Measurements from ENCODE around the gene MDM4.

The MDM4 gene, protein sequence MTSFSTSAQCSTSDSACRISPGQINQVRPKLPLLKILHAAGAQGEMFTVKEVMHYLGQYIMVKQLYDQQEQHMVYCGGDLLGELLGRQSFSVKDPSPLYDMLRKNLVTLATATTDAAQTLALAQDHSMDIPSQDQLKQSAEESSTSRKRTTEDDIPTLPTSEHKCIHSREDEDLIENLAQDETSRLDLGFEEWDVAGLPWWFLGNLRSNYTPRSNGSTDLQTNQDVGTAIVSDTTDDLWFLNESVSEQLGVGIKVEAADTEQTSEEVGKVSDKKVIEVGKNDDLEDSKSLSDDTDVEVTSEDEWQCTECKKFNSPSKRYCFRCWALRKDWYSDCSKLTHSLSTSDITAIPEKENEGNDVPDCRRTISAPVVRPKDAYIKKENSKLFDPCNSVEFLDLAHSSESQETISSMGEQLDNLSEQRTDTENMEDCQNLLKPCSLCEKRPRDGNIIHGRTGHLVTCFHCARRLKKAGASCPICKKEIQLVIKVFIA

DNA sequence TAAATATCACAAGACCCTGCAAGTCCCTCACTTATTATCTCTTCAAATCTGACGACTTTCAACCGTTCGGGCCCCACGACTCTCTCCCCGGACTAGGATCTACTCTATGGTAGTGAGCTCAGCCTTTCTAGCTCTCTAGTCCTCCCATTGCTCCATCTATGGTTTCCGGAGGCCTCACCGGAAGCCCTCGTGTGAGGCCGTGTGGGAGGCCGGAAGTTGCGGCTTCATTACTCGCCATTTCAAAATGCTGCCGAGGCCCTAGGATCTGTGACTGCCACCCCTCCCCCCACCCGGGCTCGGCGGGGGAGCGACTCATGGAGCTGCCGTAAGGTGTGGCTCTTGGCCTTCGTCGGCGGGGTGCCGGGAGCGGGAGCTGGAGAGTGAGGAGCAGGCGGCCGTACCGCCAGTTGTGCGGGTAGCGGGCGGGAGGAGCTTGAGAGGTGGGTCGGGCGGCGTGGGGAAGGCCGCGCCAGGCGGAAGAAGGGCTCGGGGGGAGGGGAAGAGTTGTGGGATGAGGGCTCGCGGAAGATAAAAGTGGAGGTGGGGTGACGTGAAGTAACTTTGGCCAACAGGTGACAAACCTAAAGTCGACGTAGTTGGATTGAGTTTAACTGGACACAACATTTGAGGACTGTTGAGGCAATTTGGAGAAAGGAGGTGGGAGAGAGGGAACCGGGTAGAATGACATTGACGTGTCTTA is at the start of gene MDM4:
Gene MDM4 (plus strand): TSS at position 227 of the 700 bp plus-strand sequence. CDS start 9,113 bp downstream, outside the sequence.
- 0 out of 2 replicates have a peak, but pooled peaks cover 3% of the 10 kb centered on the region for H3K36me3 ChIP-seq (replicated peaks; ENCODE audit: insufficient read depth, low read length)
- H3K4me1 ChIP-seq (ENCODE audit: low read length), result peaks cover 38% of the 10 kb centered on the region
- peak within 1 kb of the TSS; percentile 98 for H3K27ac ChIP-seq (ENCODE audit: low read length)
- H3K9me3 ChIP-seq (replicated peaks; ENCODE audit: insufficient read depth, low read length), result no peaks in the 10 kb centered on the region
- no peaks in the 10 kb centered on the region for H3K27me3 ChIP-seq (replicated peaks; ENCODE audit: insufficient read depth, low read length)
- H3K79me2 ChIP-seq (ENCODE audit: low read length), result peaks cover 46% of the 10 kb centered on the region
- peak; percentile 100 for DNase-seq
- peak within 1 kb of the TSS; percentile 61 for H3K4me2 ChIP-seq (ENCODE audit: low read depth, low read length)
- no peak for TF ChIP-seq EZH2phosphoT487 (IDR thresholded peaks at IDR 0.05; ENCODE audit: low read length)
- TF ChIP-seq, protein P1, sequence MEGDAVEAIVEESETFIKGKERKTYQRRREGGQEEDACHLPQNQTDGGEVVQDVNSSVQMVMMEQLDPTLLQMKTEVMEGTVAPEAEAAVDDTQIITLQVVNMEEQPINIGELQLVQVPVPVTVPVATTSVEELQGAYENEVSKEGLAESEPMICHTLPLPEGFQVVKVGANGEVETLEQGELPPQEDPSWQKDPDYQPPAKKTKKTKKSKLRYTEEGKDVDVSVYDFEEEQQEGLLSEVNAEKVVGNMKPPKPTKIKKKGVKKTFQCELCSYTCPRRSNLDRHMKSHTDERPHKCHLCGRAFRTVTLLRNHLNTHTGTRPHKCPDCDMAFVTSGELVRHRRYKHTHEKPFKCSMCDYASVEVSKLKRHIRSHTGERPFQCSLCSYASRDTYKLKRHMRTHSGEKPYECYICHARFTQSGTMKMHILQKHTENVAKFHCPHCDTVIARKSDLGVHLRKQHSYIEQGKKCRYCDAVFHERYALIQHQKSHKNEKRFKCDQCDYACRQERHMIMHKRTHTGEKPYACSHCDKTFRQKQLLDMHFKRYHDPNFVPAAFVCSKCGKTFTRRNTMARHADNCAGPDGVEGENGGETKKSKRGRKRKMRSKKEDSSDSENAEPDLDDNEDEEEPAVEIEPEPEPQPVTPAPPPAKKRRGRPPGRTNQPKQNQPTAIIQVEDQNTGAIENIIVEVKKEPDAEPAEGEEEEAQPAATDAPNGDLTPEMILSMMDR (IDR thresholded peaks at IDR 0.05; ENCODE audit: low read length), result no peak
- no peaks in the 10 kb centered on the region for H4K20me1 ChIP-seq (ENCODE audit: insufficient read depth, low read length)
- peak within 1 kb of the TSS; percentile 54 for H2AFZ ChIP-seq (ENCODE audit: low read length)
- no peaks in the 10 kb centered on the region for H3K9me2 ChIP-seq (replicated peaks; ENCODE audit: insufficient read depth, low read length)
- peaks cover 82% of the 10 kb centered on the region for H3F3A ChIP-seq (ENCODE audit: insufficient read depth, low read length)
- peak within 1 kb of the TSS; percentile 87 for H3K4me3 ChIP-seq (ENCODE audit: low read length)
- peak within 1 kb of the TSS; percentile 98 for H3K9ac ChIP-seq (ENCODE audit: low read length)

DNA sequence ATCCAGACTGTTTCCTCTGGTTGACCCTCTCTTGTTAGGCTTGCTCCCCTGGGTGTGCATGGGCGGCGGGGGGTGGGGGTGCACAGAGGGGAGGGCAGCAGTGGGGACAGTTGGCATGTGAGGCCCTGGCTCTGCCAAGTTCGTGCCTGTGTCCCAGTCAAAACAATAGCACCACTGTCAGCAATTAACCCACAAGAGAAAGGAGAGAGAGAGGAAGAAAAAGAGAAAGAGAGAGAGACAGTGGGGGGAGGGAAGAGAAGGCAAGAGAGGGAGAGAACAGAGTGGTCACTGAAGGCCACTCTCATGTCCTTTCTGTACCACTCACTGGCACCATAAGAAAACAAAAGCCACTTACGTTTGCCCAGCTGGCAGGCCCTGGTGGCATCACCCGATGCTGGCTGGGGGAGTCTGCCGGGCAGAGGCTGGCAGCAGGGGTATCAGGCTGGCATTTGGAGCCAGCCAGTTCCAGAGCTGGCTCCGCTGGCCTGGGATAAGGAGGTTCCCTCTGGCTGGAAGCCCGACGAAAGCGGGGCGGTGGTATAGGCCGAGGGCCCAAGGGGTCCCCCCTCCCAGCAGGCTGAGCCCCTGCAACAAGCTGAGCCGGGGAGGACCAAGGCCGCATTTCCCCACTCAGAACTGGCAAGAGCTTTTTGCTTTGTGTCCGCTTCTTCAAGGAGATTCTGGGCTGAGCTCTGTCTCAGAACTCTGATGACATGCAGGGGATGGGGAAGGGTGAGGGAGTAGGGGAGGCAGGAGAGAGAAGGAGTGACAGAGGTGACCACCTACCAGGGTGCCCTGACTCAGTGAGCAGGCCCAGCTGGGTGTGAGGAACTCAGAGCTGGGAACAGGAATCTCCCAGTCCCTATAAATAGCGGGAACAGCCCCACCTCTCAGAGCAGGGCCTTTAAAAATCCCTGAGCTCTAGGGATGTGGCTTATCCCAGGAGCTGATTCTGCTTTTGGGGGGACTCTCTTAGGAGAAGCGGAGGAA is 49.5 kb upstream of the MDM4 start:
- H3F3A ChIP-seq (ENCODE audit: insufficient read depth, low read length), result no peaks in the 10 kb centered on the region
- H3K4me1 ChIP-seq (ENCODE audit: low read length), result no peaks in the 10 kb centered on the region
- H4K20me1 ChIP-seq (ENCODE audit: insufficient read depth, low read length), result no peaks in the 10 kb centered on the region
- no peak overlapping the region for H3K27ac ChIP-seq (ENCODE audit: low read length)
- H3K4me3 ChIP-seq (ENCODE audit: low read length), result no peak overlapping the region
- H3K27me3 ChIP-seq (replicated peaks; ENCODE audit: insufficient read depth, low read length), result no peaks in the 10 kb centered on the region
- DNase-seq, result no peak
- H3K4me2 ChIP-seq (ENCODE audit: low read depth, low read length), result no peak overlapping the region
- H3K9me3 ChIP-seq (replicated peaks; ENCODE audit: insufficient read depth, low read length), result no peaks in the 10 kb centered on the region
- H3K79me2 ChIP-seq (ENCODE audit: low read length), result no peaks in the 10 kb centered on the region
- no peak overlapping the region for H2AFZ ChIP-seq (ENCODE audit: low read length)
- no peak overlapping the region for H3K9ac ChIP-seq (ENCODE audit: low read length)
- no peak for TF ChIP-seq EZH2phosphoT487 (IDR thresholded peaks at IDR 0.05; ENCODE audit: low read length)
- no peak for TF ChIP-seq EZH2 (optimal IDR thresholded peaks at IDR 0.05; ENCODE audit: low read depth, low read length)
- TF ChIP-seq, protein P1 (IDR thresholded peaks at IDR 0.05; ENCODE audit: low read length), result no peak
- H3K36me3 ChIP-seq (replicated peaks; ENCODE audit: insufficient read depth, low read length), result no peaks in the 10 kb centered on the region
- H3K9me2 ChIP-seq (replicated peaks; ENCODE audit: insufficient read depth, low read length), result no peaks in the 10 kb centered on the region

DNA sequence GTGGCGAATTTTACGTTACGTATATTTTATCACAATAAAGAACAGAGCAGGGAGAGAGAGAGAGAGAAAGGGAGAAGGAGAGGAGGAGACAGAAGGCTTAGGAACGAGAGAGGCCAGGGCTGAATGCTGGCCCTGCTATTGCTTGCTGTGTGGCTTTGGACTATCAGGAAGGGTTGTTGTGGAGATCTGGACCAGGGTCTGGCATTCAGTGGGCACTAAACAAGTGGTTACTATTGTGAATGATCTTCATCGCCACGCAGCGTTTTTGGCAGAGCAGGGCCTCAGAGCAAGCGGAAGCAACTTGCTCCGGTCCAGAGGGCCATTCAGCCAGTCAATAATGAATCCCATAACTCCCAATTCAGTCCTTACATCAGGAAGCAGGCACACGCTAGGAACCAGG is 48.0 kb upstream of the MDM4 start:
- no peak for DNase-seq
- no peaks in the 10 kb centered on the region for H3K79me2 ChIP-seq (ENCODE audit: low read length)

More for the DNA sequence above, 48.0 kb upstream of the MDM4 start:
- TF ChIP-seq, protein P1 (IDR thresholded peaks at IDR 0.05; ENCODE audit: low read length), result no peak
- TF ChIP-seq EZH2 (optimal IDR thresholded peaks at IDR 0.05; ENCODE audit: low read depth, low read length) (no peak), EZH2phosphoT487 (IDR thresholded peaks at IDR 0.05; ENCODE audit: low read length) (no peak)
- Histone ChIP-seq H3K27me3 (replicated peaks; ENCODE audit: insufficient read depth, low read length) (no peaks in the 10 kb centered on the region), H3K27ac (ENCODE audit: low read length) (no peak overlapping the region), H3K4me2 (ENCODE audit: low read depth, low read length) (no peak overlapping the region), H3K36me3 (replicated peaks; ENCODE audit: insufficient read depth, low read length) (no peaks in the 10 kb centered on the region), H3K9me3 (replicated peaks; ENCODE audit: insufficient read depth, low read length) (no peaks in the 10 kb centered on the region), H3K4me3 (ENCODE audit: low read length) (no peak overlapping the region), H3K9ac (ENCODE audit: low read length) (no peak overlapping the region), H4K20me1 (ENCODE audit: insufficient read depth, low read length) (no peaks in the 10 kb centered on the region), H3K4me1 (ENCODE audit: low read length) (no peaks in the 10 kb centered on the region), H3K9me2 (replicated peaks; ENCODE audit: insufficient read depth, low read length) (no peaks in the 10 kb centered on the region), H3F3A (ENCODE audit: insufficient read depth, low read length) (no peaks in the 10 kb centered on the region), H2AFZ (ENCODE audit: low read length) (no peak overlapping the region)
